ENCODE measurements around the gene AMZ2. TPM values are rescaled to one million over a fixed set of nuclear protein-coding genes. Genes with fewer than 3 reads are reported as not detected.
"Not testable (repeated sequence)": the region's sequence is repeated elsewhere in the genome, so short reads cannot be mapped to it uniquely, and the experiment has no call there.

Gene AMZ2
- total RNA-seq, 1 experiment from 2014 or later = 88.3 TPM

GRCh38 chr17:68248891-68249290, 1.0 kb downstream of the AMZ2 start:
- peak overlapping the region; percentile 81 for H3K4me2 ChIP-seq
- H3K27ac ChIP-seq = no peak overlapping the region

GRCh38 chr17:68249354-68249765, 1.5 kb downstream of the AMZ2 start:
- TF ChIP-seq CTCF (conservative IDR thresholded peaks at IDR 0.05) (no peak), EZH2 (IDR thresholded peaks at IDR 0.05; ENCODE audit: low read depth) (no peak)
- no peak for DNase-seq
- no peaks in the 10 kb centered on the region for H3K9me3 ChIP-seq (ENCODE audit: insufficient read depth, low read depth)
- intact Hi-C loops (cut with micrococcal nuclease; ENCODE audit: unreplicated experiment) = no loop called here
- no peak overlapping the region for H3K27ac ChIP-seq
- H3K79me2 ChIP-seq (ENCODE audit: low read depth) = no peaks in the 10 kb centered on the region; the same call in 1 of the 2 replicates
- peak overlapping the region; percentile 81; the same call in 1 of the 2 replicates for H3K4me2 ChIP-seq
- no peaks in the 10 kb centered on the region for H3K27me3 ChIP-seq (ENCODE audit: insufficient read depth, low read depth)
- POLR2A ChIA-PET (ENCODE audit: unreplicated experiment) = no interaction called here
- no TSS peak for BruUV-seq (replicated peaks)
- H3K36me3 ChIP-seq (ENCODE audit: low read depth) = 0 out of 2 replicates have a peak, but pooled peaks cover 6% of the 10 kb centered on the region
- H3F3A ChIP-seq (ENCODE audit: insufficient read depth, low read depth) = peaks cover 20% of the 10 kb centered on the region; the same call in 1 of the 2 replicates
- no peak overlapping the region for H2AFZ ChIP-seq
- no peak overlapping the region for H3K4me3 ChIP-seq
- no peaks in the 10 kb centered on the region for H4K20me1 ChIP-seq (ENCODE audit: insufficient read depth)
- no peaks in the 10 kb centered on the region for H3K9me2 ChIP-seq (ENCODE audit: insufficient read depth)
- peaks cover 10% of the 10 kb centered on the region for H3K4me1 ChIP-seq (replicated peaks; ENCODE audit: insufficient read depth)
- CTCF ChIA-PET = interaction anchor here (0.6 to 1.4 kb wide), 2 partner anchors 49 to 201 kb away, joined by 3 to 5 read pairs; no protein-coding TSS in a partner anchor

More at GRCh38 chr17:68248891-68249290, 1.0 kb downstream of the AMZ2 start:
- Histone ChIP-seq H3K36me3 (ENCODE audit: low read depth) (0 out of 2 replicates have a peak, but pooled peaks cover 6% of the 10 kb centered on the region), H2AFZ (no peak overlapping the region), H3F3A (ENCODE audit: insufficient read depth, low read depth) (peaks cover 20% of the 10 kb centered on the region; the same call in 1 of the 2 replicates), H3K9me3 (ENCODE audit: insufficient read depth, low read depth) (no peaks in the 10 kb centered on the region), H3K4me3 (peak overlapping the region; percentile 80), H3K27me3 (ENCODE audit: insufficient read depth, low read depth) (no peaks in the 10 kb centered on the region), H3K4me1 (replicated peaks; ENCODE audit: insufficient read depth) (peaks cover 10% of the 10 kb centered on the region), H4K20me1 (ENCODE audit: insufficient read depth) (no peaks in the 10 kb centered on the region), H3K9me2 (ENCODE audit: insufficient read depth) (no peaks in the 10 kb centered on the region), H3K79me2 (ENCODE audit: low read depth) (no peaks in the 10 kb centered on the region; the same call in 1 of the 2 replicates)
- TF ChIP-seq EZH2 (IDR thresholded peaks at IDR 0.05; ENCODE audit: low read depth) (no peak), CTCF (conservative IDR thresholded peaks at IDR 0.05) (no peak)
- intact Hi-C loops (cut with micrococcal nuclease; ENCODE audit: unreplicated experiment) = no loop called here
- ChIA-PET CTCF (interaction anchor here (0.6 to 1.4 kb wide), 2 partner anchors 48 to 202 kb away, joined by 3 to 5 read pairs; no protein-coding TSS in a partner anchor), POLR2A (ENCODE audit: unreplicated experiment) (interaction anchor here (0.7 kb wide), 1 partner anchor 119 kb away, joined by 3 read pairs; no protein-coding TSS in a partner anchor)
- DNase-seq = no peak
- BruUV-seq (replicated peaks) = no TSS peak

GRCh38 chr17:68253426-68253825, 5.6 kb downstream of the AMZ2 start:
- H3K4me3 ChIP-seq; DNase-seq; H3K79me2 ChIP-seq (ENCODE audit: low read depth); POLR2A ChIA-PET (ENCODE audit: unreplicated experiment); H3K9me3 ChIP-seq (ENCODE audit: insufficient read depth, low read depth); H3K4me2 ChIP-seq; intact Hi-C loops (cut with micrococcal nuclease; ENCODE audit: unreplicated experiment); H4K20me1 ChIP-seq (ENCODE audit: insufficient read depth); H3K9me2 ChIP-seq (ENCODE audit: insufficient read depth); H3K27ac ChIP-seq; H3K36me3 ChIP-seq (ENCODE audit: low read depth); BruUV-seq (replicated peaks); H2AFZ ChIP-seq; CTCF ChIA-PET; H3K27me3 ChIP-seq (ENCODE audit: insufficient read depth, low read depth): not testable (repeated sequence)
- Histone ChIP-seq H3K4me1 (replicated peaks; ENCODE audit: insufficient read depth) (peaks cover 14% of the 10 kb centered on the region), H3F3A (ENCODE audit: insufficient read depth, low read depth) (peaks cover 12% of the 10 kb centered on the region; the same call in 1 of the 2 replicates)
